Ovary (tissue), 9 donors: ENCODE results near the gene KIF26B. TPM values are rescaled to one million over a fixed set of nuclear protein-coding genes. Genes with fewer than 3 reads are reported as not detected.

Source experiments
- DNase-seq, 5 donors: peaks; one replicate each; pipeline ENCODE4 v3.0.0-alpha.2; 2019 to 2020
- H3K27ac ChIP-seq, 2 donors: fragments of 200-600 bp; one replicate each; pipeline versions ENCODE4 v1.5.1 to v1.8.0; 2019 to 2022
- H3K27me3 ChIP-seq: fragments of 200-600 bp; one replicate; pipeline ENCODE4 v1.8.0; 2022
- H3K36me3 ChIP-seq: fragments of 200-600 bp; sonication (generic); one replicate; pipeline ENCODE4 v1.5.1; 2019
- H3K4me1 ChIP-seq: one replicate; pipeline ENCODE4 v1.8.1; 2013; ENCODE audit warnings: mild to moderate bottlenecking, moderate library complexity; ENCODE audit not compliant: insufficient read depth
- H3K4me3 ChIP-seq: fragments of 200-600 bp; sonication (generic); one replicate; pipeline ENCODE4 v1.5.1; 2017
- H3K9me3 ChIP-seq, 2 donors: fragments of 200-600 bp in 1 of 2; sonication (generic) in 1 of 2; one replicate each; pipeline versions ENCODE4 v1.5.1 to v1.8.1; 2013 to 2019; ENCODE audit warnings: mild to moderate bottlenecking in 1 of 2, moderate library complexity in 1 of 2
- EP300 ChIP-seq: sonication (generic); formaldehyde crosslinking; IDR thresholded peaks from one replicate; pipeline ENCODE4 v1.6.1; 2017; ENCODE audit warnings: antibody characterized with exemption
- POLR2A ChIP-seq: fragments of 450-650 bp; IDR thresholded peaks from one replicate; pipeline ENCODE4 v1.6.1; 2017; ENCODE audit warnings: antibody characterized with exemption, mild to moderate bottlenecking, moderate library complexity
- WGBS, 3 donors: extraction: QIAGEN DNeasy Blood & Tissue Kit in 1 of 3; methylation state at CpG; one replicate each; pipeline versions ENCODE4 v1.1.5 to v1.1.7; 2013 to 2017; 5-methylcytosine and 5-hydroxymethylcytosine counted together
- intact Hi-C, 4 donors: fragments of 100-400 bp; cut with DNase I; formaldehyde crosslinking; loops; one replicate each; pipeline versions ENCODE4 v1.11.0 to v1.15.1; 2022 to 2023
- polyA plus RNA-seq, 2 donors: library from polyadenylated mRNA; stranded (reverse); fragments of 200-250 nt in 1 of 2; fragments of 350-450 nt in 1 of 2; fragmentation: Illumina TruSeq in 1 of 2; extraction: RNeasy Lipid Tissue Mini Kit (QIAGEN cat#74804) in 1 of 2; gene quantifications; one replicate each; pipeline ENCODE4 v1.2.3, GENCODE V29; 2013 to 2014
- total RNA-seq, 7 donors: library from RNA; depleted of rRNA in 2 of 7; stranded (reverse); fragments of >200 nt in 2 of 7; fragmentation: NEBNext Ultra II Directional in 3 of 7; extraction: Animal tissue kit (Norgen Biotek cat#: 25700) in 3 of 7; gene quantifications; one replicate each; pipeline versions ENCODE4 v1.1.0 to v1.2.4, GENCODE V29; 2016 to 2023
- TF ChIP-seq, protein P1 (sequence below), 3 donors: fragments of 450-650 bp in 2 of 3; fragments of 200-600 bp in 1 of 3; IDR thresholded peaks; one replicate each; pipeline versions ENCODE4 v1.5.1 to v1.8.0; 2016 to 2022; ENCODE audit warnings: antibody characterized with exemption in 3 of 3, mild to moderate bottlenecking in 1 of 3
- donor health status: DM: no; HTN: no; CAD: no; lungs with moderate emphysema.
- donor health status: DM: no; HTN: no; CAD: no.
- donor health status: Bipolar disorder and iron deficiency.
- donor health status: DM: yes; HTN: yes; CAD: no.
- donor health status: DM: no; HTN: no; CAD: no.
- donor health status: DM: yes; HTN: yes; CAD: no.

KIF26B gene
- total and polyA plus RNA-seq, 9 donors: 0.28 to 4.0 (median 0.54) TPM

DNA sequence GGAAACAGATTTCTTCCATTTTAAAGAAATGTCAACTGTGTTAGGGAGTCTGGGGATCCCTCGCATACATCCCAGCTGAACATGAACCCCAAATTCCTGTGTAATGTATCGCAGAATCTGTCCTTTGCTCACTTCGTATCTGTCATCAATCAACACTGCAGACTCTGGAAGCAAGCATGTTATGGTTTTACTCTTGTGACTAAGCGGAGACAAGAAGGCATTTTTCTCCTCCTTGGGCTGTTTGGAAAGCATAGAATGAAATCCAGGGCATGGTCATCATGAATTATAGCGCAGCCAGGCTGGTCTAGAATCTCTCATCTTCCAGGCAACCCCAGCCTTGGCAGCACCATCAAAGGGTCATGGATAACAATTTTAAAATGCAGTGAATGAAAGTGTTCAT lies 290.2 kb downstream of the KIF26B start:
- Histone ChIP-seq H3K27me3 (no peaks in the 10 kb centered on the region), H3K36me3 (no peaks in the 10 kb centered on the region), H3K4me1 (no peaks in the 10 kb centered on the region), H3K27ac (no peak overlapping the region), H3K9me3 (no peaks in the 10 kb centered on the region), H3K4me3 (no peak overlapping the region)
- TF ChIP-seq, protein P1, sequence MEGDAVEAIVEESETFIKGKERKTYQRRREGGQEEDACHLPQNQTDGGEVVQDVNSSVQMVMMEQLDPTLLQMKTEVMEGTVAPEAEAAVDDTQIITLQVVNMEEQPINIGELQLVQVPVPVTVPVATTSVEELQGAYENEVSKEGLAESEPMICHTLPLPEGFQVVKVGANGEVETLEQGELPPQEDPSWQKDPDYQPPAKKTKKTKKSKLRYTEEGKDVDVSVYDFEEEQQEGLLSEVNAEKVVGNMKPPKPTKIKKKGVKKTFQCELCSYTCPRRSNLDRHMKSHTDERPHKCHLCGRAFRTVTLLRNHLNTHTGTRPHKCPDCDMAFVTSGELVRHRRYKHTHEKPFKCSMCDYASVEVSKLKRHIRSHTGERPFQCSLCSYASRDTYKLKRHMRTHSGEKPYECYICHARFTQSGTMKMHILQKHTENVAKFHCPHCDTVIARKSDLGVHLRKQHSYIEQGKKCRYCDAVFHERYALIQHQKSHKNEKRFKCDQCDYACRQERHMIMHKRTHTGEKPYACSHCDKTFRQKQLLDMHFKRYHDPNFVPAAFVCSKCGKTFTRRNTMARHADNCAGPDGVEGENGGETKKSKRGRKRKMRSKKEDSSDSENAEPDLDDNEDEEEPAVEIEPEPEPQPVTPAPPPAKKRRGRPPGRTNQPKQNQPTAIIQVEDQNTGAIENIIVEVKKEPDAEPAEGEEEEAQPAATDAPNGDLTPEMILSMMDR (IDR thresholded peaks at IDR 0.05): no peak
- TF ChIP-seq EP300: no peak
- no peak for TF ChIP-seq POLR2A
- 90 to 97% (median 92%) methylated on average over 5 of the region's 5 CpGs for WGBS, 3 donors
- DNase-seq: no peak
- intact Hi-C loops: no loop called here

DNA sequence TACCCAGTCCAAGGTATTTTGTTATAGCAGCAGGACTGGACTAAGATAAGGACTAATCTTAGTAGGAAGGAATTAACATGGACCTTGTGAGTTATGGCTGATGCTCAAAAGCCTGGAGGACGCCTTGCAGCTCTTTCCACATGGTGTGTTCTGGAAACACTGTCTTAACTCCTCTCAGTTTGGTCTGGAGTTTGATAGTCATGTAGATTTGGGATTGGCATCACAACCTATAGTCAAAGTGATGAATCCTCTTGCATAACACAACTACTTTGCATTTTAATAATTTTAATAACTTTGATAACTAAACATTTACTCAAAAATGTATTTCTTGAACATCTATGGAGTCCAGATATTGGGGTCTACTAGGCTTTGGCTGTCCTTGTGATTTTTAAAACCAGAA lies 293.7 kb downstream of the KIF26B start:
- intact Hi-C loops: no loop called here
- Histone ChIP-seq H3K27me3 (no peaks in the 10 kb centered on the region), H3K27ac (no peak overlapping the region), H3K9me3 (no peaks in the 10 kb centered on the region), H3K4me3 (no peak overlapping the region), H3K36me3 (no peaks in the 10 kb centered on the region), H3K4me1 (no peaks in the 10 kb centered on the region)
- WGBS, 3 donors: 36 to 52% (median 46%) methylated on average over 1 of the region's 1 CpG
- DNase-seq: no peak
- TF ChIP-seq, protein P1 (IDR thresholded peaks at IDR 0.05): no peak
- no peak for TF ChIP-seq EP300
- TF ChIP-seq POLR2A: no peak

DNA sequence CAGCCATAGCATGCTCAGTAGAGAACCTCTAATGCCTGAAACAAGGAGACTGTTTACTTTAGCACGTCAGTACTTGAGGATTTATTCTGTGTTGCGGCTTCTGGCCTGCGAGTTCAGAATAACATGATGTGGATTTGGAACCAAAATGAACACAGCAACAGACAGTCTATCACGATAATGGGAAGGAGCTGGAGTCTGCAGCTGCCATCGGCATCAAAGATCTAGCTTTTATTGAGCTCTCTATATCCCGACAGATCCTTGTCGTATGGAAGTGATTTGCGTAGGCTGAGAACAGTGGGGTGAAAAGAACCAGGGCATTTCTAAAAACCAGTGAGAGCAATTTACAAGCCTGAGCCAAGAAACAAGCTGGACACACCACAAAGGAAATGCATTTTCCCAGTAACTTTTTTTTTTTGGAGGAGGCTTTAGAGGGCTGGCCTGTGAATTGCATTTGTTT lies 294.2 kb downstream of the KIF26B start:
- H3K27ac ChIP-seq: no peak overlapping the region
- no peak overlapping the region for H3K4me3 ChIP-seq
- H3K36me3 ChIP-seq: no peaks in the 10 kb centered on the region
- TF ChIP-seq POLR2A (no peak), EP300 (no peak)
- TF ChIP-seq, protein P1 (IDR thresholded peaks at IDR 0.05): no peak
- no peaks in the 10 kb centered on the region for H3K4me1 ChIP-seq
- no peaks in the 10 kb centered on the region for H3K27me3 ChIP-seq
- intact Hi-C loops: no loop called here
- WGBS, 3 donors: 8 to 16% (median 8%) methylated on average over 8 of the region's 8 CpGs
- no peak for DNase-seq
- H3K9me3 ChIP-seq: no peaks in the 10 kb centered on the region

DNA sequence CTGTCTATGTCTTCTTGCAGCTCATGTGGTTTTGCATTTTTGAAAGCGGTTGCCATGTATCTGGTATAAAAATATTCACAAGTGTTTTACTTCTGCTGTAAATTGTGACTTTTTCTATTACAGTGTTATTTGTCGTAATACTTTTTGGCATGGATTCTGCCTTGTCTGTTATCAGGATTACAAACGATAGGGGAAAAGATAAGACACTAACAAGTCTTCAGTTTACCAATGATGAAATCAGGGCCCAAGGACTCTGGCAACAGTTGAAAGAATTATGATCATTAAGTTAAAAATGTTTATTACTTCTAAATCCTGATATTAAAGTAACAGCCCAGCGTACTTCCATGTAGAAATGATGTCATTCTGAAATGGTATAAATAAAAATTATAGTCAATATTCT lies 298.8 kb downstream of the KIF26B start:
- Histone ChIP-seq H3K36me3 (no peaks in the 10 kb centered on the region), H3K9me3 (no peaks in the 10 kb centered on the region), H3K27me3 (no peaks in the 10 kb centered on the region), H3K4me1 (no peaks in the 10 kb centered on the region), H3K27ac (no peak overlapping the region), H3K4me3 (no peak overlapping the region)
- no peak for DNase-seq
- intact Hi-C loops: no loop called here
- TF ChIP-seq EP300 (no peak), POLR2A (no peak)
- TF ChIP-seq, protein P1 (IDR thresholded peaks at IDR 0.05): no peak
- WGBS, 3 donors: 60 to 75% (median 74%) methylated on average over 4 of the region's 4 CpGs
